WTC11 (cell line): Measurements from ENCODE around the gene BICRA.

Experiments used
- CREB1 ChIP-seq: sonication (generic); formaldehyde crosslinking; IDR thresholded peaks from 2 replicates; pipeline ENCODE4 v1.8.0; 2023; ENCODE audit warnings: mild to moderate bottlenecking, missing genetic modification reagents
- CTCF ChIP-seq: fragments of 200-600 bp; IDR thresholded peaks from 2 replicates; pipeline ENCODE4 v1.8.0; 2022; ENCODE audit warnings: antibody characterized with exemption
- MAX ChIP-seq: sonication (generic); formaldehyde crosslinking; IDR thresholded peaks from 2 replicates; pipeline ENCODE4 v1.8.0; 2022; ENCODE audit warnings: mild to moderate bottlenecking, missing genetic modification reagents
- NFE2L1 ChIP-seq: sonication (generic); formaldehyde crosslinking; IDR thresholded peaks from 2 replicates; pipeline ENCODE4 v1.8.1; 2023; ENCODE audit warnings: missing genetic modification reagents
- TF ChIP-seq, protein P1 (sequence below): sonication (generic); formaldehyde crosslinking; IDR thresholded peaks from 2 replicates; pipeline ENCODE4 v1.8.1; 2022; ENCODE audit warnings: mild to moderate bottlenecking, moderate library complexity, missing genetic modification reagents
- TF ChIP-seq, protein P2 (sequence below): sonication (generic); formaldehyde crosslinking; IDR thresholded peaks from 2 replicates; pipeline ENCODE4 v1.8.1; 2022; ENCODE audit warnings: low read depth, mild to moderate bottlenecking, moderate library complexity, missing genetic modification reagents, borderline replicate concordance

DNA sequence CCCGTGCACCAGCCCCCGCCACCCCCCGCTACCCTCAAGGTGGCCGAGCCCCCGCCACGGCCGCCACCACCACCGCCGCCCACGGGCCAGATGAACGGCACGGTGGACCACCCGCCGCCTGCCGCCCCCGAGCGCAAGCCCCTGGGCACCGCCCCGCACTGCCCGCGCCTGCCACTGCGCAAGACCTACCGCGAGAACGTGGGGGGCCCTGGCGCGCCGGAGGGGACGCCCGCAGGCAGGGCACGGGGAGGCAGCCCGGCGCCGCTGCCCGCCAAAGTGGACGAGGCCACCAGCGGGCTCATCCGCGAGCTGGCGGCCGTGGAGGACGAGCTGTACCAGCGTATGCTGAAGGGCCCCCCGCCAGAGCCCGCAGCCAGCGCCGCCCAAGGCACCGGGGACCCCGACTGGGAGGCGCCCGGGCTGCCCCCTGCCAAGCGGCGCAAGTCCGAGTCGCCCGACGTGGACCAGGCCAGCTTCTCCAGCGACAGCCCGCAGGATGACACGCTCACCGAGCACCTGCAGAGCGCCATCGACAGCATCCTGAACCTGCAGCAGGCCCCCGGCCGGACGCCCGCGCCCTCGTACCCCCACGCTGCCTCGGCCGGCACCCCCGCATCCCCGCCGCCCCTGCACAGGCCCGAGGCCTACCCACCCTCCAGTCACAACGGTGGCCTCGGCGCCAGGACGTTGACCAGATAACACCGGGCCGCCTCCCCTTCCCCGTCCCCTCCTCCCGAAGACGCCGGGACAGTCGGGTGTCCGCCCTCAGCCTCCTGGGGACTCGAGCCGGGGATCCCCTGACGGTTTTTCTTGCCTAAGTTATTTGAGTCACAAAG lies 93.0 kb downstream of the BICRA start:
- TF ChIP-seq, protein P1, sequence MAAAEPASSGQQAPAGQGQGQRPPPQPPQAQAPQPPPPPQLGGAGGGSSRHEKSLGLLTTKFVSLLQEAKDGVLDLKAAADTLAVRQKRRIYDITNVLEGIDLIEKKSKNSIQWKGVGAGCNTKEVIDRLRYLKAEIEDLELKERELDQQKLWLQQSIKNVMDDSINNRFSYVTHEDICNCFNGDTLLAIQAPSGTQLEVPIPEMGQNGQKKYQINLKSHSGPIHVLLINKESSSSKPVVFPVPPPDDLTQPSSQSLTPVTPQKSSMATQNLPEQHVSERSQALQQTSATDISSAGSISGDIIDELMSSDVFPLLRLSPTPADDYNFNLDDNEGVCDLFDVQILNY (CRISPR knock-in tag), result no peak
- no peak for TF ChIP-seq CREB1 (CRISPR knock-in tag)
- TF ChIP-seq NFE2L1 (CRISPR knock-in tag), result no peak
- no peak for TF ChIP-seq MAX (CRISPR knock-in tag)
- TF ChIP-seq CTCF, result no peak
- TF ChIP-seq, protein P2, sequence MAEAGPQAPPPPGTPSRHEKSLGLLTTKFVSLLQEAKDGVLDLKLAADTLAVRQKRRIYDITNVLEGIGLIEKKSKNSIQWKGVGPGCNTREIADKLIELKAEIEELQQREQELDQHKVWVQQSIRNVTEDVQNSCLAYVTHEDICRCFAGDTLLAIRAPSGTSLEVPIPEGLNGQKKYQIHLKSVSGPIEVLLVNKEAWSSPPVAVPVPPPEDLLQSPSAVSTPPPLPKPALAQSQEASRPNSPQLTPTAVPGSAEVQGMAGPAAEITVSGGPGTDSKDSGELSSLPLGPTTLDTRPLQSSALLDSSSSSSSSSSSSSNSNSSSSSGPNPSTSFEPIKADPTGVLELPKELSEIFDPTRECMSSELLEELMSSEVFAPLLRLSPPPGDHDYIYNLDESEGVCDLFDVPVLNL (CRISPR knock-in tag), result no peak
